ENCODE data around the gene CEP192. TPM values are rescaled to one million over a fixed set of nuclear protein-coding genes. Genes with fewer than 3 reads are reported as not detected.

Gene CEP192
- total and polyA plus RNA-seq, 7 donors: 4.6 to 30.4 (median 19.8) TPM

- DNase-seq: no peak
- intact Hi-C loops (cut with DNase I): no loop called here
- 83 to 90% methylated on average over 14 of the region's 14 CpGs for WGBS, 2 donors
- Histone ChIP-seq H3K9me3 (no peaks in the 10 kb centered on the region), H3K27ac (no peak overlapping the region), H3K27me3 (no peaks in the 10 kb centered on the region), H3K4me3 (no peak overlapping the region), H3K36me3 (no peaks in the 10 kb centered on the region), H3K4me1 (no peaks in the 10 kb centered on the region)
- TF ChIP-seq POLR2A (IDR thresholded peaks at IDR 0.05) (no peak), EP300 (IDR thresholded peaks at IDR 0.05) (no peak), POLR2AphosphoS5 (IDR thresholded peaks at IDR 0.05) (no peak)
- TF ChIP-seq, protein P1, sequence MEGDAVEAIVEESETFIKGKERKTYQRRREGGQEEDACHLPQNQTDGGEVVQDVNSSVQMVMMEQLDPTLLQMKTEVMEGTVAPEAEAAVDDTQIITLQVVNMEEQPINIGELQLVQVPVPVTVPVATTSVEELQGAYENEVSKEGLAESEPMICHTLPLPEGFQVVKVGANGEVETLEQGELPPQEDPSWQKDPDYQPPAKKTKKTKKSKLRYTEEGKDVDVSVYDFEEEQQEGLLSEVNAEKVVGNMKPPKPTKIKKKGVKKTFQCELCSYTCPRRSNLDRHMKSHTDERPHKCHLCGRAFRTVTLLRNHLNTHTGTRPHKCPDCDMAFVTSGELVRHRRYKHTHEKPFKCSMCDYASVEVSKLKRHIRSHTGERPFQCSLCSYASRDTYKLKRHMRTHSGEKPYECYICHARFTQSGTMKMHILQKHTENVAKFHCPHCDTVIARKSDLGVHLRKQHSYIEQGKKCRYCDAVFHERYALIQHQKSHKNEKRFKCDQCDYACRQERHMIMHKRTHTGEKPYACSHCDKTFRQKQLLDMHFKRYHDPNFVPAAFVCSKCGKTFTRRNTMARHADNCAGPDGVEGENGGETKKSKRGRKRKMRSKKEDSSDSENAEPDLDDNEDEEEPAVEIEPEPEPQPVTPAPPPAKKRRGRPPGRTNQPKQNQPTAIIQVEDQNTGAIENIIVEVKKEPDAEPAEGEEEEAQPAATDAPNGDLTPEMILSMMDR (IDR thresholded peaks at IDR 0.05): no peak
Observed at GRCh38 chr18:13173578-13174145, 182.5 kb downstream of the CEP192 start.

Other genes with a start within 250 kb of the CEP192 start
- gene PTPN2, start 107.1 kb upstream of the CEP192 start, total RNA-seq: 10 to 100 TPM; 20.0 to 31.0 (median 21.0) TPM
- 10 to 100 TPM; 31.4 to 43.1 (median 42.6) TPM for gene PTPN2, start 107.1 kb upstream of the CEP192 start, polyA plus RNA-seq
- 10 to 100 TPM; 15.3 to 38.1 (median 20.3) TPM for gene SEH1L, start 43.4 kb upstream of the CEP192 start, total RNA-seq
- gene SEH1L, start 43.4 kb upstream of the CEP192 start, polyA plus RNA-seq: 10 to 100 TPM; 16.2 to 18.8 (median 16.2) TPM
- 10 to 100 TPM; 17.2 to 28.2 (median 18.2) TPM for gene LDLRAD4, start 227.4 kb downstream of the CEP192 start, total RNA-seq
- 10 to 100 TPM in 1 of 3 donors, 1 to 10 TPM in 2; 1.2 to 12.2 (median 2.5) TPM for gene LDLRAD4, start 227.4 kb downstream of the CEP192 start, polyA plus RNA-seq

Data from sigmoid colon (tissue), 7 donors.